Measurements from ENCODE around the gene INIP. TPM values are rescaled to one million over a fixed set of nuclear protein-coding genes. Genes with fewer than 3 reads are reported as not detected.

Gene INIP
- total RNA-seq, 1 experiment from 2014 or later = 24.5 TPM

DNA sequence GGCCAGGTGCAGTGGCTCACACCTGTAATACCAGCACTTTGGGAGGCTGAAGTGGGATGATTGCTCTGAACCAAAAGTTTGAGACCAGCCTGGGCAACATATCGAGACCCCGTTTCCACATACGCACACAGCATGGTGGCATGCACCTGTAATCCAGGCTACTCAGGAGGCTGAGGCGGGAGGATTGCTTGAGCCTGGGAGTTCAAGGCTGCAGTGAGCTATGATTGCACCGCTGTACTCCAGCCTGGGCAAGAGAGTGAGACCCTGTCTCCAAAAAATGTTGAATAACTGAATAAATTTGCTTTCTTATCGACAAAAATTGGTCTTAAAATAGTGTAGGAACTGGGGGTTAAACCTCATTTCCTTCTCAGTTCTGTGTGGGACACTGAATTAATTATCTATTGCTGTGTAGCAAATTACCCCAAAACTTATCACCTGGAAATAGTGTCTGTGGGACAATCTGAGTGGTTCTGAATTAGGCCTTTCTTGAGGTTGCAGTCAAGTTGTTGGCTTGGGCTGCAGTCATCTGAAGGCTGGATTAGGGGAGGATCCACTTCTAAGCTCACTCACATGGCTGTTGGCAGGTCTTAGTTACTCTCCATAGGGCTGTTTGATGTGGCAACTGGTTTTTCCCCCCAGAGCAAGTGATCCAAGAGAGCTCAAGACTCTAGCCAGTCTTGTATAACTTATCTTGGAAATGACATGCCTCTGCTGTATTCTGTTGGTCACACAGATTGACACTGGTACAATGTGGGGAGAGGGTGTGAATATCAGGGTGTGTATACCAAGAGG lies 34.6 kb upstream of the INIP start:
- H3K9me3 ChIP-seq (ENCODE audit: control insufficient read depth, low read depth, low read length) = no peaks in the 10 kb centered on the region
- no peak overlapping the region for H2BK120ac ChIP-seq (ENCODE audit: low read depth, low read length, poor library complexity, severe bottlenecking)
- Mint-ChIP-seq H3K36me3 (ENCODE audit: insufficient read depth in 1 of 3, low read depth in 3 of 3) (no peaks in the 10 kb centered on the region), H3K4me1 (peaks cover 28 to 29% of the 10 kb centered on the region in 2 experiments), H3K4me3 (peak overlapping the region; percentile 27 to 74; a peak in 2 of 5 replicates), H3K9me3 (no peaks in the 10 kb centered on the region; a peak in 1 of 5 replicates), H3K27me3 (ENCODE audit: low read depth) (peaks cover 8% of the 10 kb centered on the region), H3K27ac (peak overlapping the region in 1 of 3 experiments; percentile 16; a peak in 1 of 7 replicates)
- 0 out of 2 replicates have a peak, but pooled peaks cover 1% of the 10 kb centered on the region for H3K27me3 ChIP-seq (ENCODE audit: insufficient read depth, low read length)
- H3K4me2 ChIP-seq (ENCODE audit: insufficient read depth, insufficient read length, low read length) = no peak overlapping the region
- DNase-seq = no peak
- H3K14ac ChIP-seq (ENCODE audit: insufficient read depth, low read length) = no peak overlapping the region
- H2BK5ac ChIP-seq (ENCODE audit: insufficient read length, low read length) = no peak overlapping the region
- no peak overlapping the region for H3K18ac ChIP-seq (ENCODE audit: insufficient read length, low read depth, low read length)
- H2BK12ac ChIP-seq (ENCODE audit: insufficient read length, low read depth, low read length) = no peak overlapping the region
- no peak overlapping the region for H3K9ac ChIP-seq (ENCODE audit: extremely low read depth, insufficient read length, low read length)
- H2AK5ac ChIP-seq (ENCODE audit: insufficient read length, low read length) = no peak overlapping the region
- no peaks in the 10 kb centered on the region for H3K79me1 ChIP-seq (ENCODE audit: insufficient read depth, low read depth, low read length, poor library complexity, severe bottlenecking)
- no peak overlapping the region for H3K23ac ChIP-seq (ENCODE audit: insufficient read length, low read depth, low read length)
- H2BK20ac ChIP-seq (ENCODE audit: low read depth, low read length, poor library complexity, severe bottlenecking) = no peak overlapping the region
- no peak overlapping the region for H3K27ac ChIP-seq (ENCODE audit: insufficient read length, low read depth, low read length)
- H2BK15ac ChIP-seq (ENCODE audit: low read depth, low read length) = no peak overlapping the region
- no peak overlapping the region for H3K56ac ChIP-seq (ENCODE audit: insufficient read length, low read depth, low read length)
- WGBS (ENCODE audit: extremely low coverage, insufficient read length, low lambda C conversion rate) = no CpG with 5 or more reads among the region's 6 CpGs
- TF ChIP-seq, protein P1, sequence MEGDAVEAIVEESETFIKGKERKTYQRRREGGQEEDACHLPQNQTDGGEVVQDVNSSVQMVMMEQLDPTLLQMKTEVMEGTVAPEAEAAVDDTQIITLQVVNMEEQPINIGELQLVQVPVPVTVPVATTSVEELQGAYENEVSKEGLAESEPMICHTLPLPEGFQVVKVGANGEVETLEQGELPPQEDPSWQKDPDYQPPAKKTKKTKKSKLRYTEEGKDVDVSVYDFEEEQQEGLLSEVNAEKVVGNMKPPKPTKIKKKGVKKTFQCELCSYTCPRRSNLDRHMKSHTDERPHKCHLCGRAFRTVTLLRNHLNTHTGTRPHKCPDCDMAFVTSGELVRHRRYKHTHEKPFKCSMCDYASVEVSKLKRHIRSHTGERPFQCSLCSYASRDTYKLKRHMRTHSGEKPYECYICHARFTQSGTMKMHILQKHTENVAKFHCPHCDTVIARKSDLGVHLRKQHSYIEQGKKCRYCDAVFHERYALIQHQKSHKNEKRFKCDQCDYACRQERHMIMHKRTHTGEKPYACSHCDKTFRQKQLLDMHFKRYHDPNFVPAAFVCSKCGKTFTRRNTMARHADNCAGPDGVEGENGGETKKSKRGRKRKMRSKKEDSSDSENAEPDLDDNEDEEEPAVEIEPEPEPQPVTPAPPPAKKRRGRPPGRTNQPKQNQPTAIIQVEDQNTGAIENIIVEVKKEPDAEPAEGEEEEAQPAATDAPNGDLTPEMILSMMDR (conservative IDR thresholded peaks at IDR 0.05) = no peak
- no peaks in the 10 kb centered on the region for H4K20me1 ChIP-seq (ENCODE audit: control insufficient read depth, insufficient read depth, insufficient read length)
- H3K79me2 ChIP-seq (ENCODE audit: insufficient read depth, low read length) = no peaks in the 10 kb centered on the region
- H4K5ac ChIP-seq (ENCODE audit: insufficient read length, low read depth, low read length) = no peak overlapping the region
- H3T11ph ChIP-seq (ENCODE audit: low read length) = no peak overlapping the region
- no peak overlapping the region for H2AFZ ChIP-seq (ENCODE audit: low read length)
- H3K4me1 ChIP-seq (ENCODE audit: insufficient read depth, low read length) = peaks cover 4% of the 10 kb centered on the region; the same call in 1 of the 2 replicates
- no peak overlapping the region for H4K91ac ChIP-seq (ENCODE audit: insufficient read length, low read depth, low read length)
- H3K4ac ChIP-seq (ENCODE audit: low read depth, low read length) = no peak overlapping the region
- H4K8ac ChIP-seq (replicated peaks; ENCODE audit: insufficient read length, low read depth, low read length) = no peak overlapping the region
- peaks cover 14% of the 10 kb centered on the region for H3K23me2 ChIP-seq (ENCODE audit: insufficient read length, low read depth, low read length, poor library complexity, severe bottlenecking)

All from H9 (cell line).